ENCODE measurements around the gene ARHGAP9. TPM values are rescaled to one million over a fixed set of nuclear protein-coding genes. Genes with fewer than 3 reads are reported as not detected.

Gene ARHGAP9
- total RNA-seq, 2 donors from 2014 or later = 32.0 to 32.5 TPM

DNA sequence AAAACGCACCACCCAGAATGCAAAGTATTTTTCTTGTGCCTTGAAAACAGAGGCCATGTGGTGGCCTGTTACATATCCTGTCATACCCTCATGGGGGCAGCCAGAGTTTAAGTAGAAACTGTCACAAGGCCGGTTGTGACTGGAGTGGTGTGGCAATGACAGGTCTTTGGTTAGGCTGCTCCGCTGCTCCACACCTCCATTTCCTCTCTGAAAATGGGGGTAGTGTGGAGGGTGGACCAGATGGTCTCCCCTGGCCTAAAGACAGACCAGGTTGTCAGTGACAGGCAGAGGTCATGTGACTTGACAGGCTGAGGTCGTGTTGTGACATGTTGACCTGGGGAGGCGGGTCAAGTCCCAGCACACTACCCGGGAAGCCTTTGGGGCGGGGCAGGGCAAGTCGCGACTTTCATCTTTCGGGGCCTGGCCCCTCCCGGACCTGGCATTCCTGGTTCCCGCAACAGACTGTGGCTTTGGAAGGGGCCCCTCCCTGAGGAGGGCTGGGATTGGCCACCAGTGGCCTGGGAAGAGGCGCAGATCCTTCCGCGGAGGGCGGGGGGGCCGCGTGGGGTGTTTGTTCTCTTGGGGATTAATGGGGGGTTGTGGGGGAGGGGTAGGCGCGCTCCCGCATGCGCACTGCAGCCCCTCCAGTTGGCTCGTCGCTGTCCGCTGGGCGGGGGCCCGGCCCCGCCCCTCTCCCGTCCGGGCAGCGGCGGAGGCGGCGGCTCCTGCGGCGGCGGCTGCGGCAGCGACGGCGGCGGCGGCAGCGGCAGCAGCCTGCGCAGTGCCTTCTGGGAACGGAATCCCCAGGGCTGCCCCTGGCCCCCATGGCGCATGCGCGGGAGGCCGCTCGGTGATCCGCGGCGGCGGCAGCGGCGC lies 42.6 kb upstream of the ARHGAP9 start, which contains the start of gene MBD6:
MBD6 (plus strand) TSS at position 814 of the 876 bp plus-strand sequence. CDS start 1,480 bp downstream, outside the sequence.
- peaks cover 28% of the 10 kb centered on the region for H3K36me3 ChIP-seq
- peak within 1 kb of the TSS; percentile 96 to 99 for H3K27ac ChIP-seq
- H3K9me3 ChIP-seq = no peaks in the 10 kb centered on the region
- DNase-seq (ENCODE audit: low spot score) = peak; percentile 60
- H3K4me1 ChIP-seq (ENCODE audit: control insufficient read depth in 1 of 2, low read depth in 2 of 2) = peaks cover 43 to 63% of the 10 kb centered on the region in 2 donors
- TF ChIP-seq, protein P1, sequence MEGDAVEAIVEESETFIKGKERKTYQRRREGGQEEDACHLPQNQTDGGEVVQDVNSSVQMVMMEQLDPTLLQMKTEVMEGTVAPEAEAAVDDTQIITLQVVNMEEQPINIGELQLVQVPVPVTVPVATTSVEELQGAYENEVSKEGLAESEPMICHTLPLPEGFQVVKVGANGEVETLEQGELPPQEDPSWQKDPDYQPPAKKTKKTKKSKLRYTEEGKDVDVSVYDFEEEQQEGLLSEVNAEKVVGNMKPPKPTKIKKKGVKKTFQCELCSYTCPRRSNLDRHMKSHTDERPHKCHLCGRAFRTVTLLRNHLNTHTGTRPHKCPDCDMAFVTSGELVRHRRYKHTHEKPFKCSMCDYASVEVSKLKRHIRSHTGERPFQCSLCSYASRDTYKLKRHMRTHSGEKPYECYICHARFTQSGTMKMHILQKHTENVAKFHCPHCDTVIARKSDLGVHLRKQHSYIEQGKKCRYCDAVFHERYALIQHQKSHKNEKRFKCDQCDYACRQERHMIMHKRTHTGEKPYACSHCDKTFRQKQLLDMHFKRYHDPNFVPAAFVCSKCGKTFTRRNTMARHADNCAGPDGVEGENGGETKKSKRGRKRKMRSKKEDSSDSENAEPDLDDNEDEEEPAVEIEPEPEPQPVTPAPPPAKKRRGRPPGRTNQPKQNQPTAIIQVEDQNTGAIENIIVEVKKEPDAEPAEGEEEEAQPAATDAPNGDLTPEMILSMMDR (IDR thresholded peaks at IDR 0.05) = no peak
- ATAC-seq (ENCODE audit: insufficient number of reproducible peaks, low FRiP score, low read depth) = peak; percentile 42
- H3K4me3 ChIP-seq = peak within 1 kb of the TSS; percentile 90
- no peaks in the 10 kb centered on the region for H3K27me3 ChIP-seq (replicated peaks; ENCODE audit: insufficient read depth)

DNA sequence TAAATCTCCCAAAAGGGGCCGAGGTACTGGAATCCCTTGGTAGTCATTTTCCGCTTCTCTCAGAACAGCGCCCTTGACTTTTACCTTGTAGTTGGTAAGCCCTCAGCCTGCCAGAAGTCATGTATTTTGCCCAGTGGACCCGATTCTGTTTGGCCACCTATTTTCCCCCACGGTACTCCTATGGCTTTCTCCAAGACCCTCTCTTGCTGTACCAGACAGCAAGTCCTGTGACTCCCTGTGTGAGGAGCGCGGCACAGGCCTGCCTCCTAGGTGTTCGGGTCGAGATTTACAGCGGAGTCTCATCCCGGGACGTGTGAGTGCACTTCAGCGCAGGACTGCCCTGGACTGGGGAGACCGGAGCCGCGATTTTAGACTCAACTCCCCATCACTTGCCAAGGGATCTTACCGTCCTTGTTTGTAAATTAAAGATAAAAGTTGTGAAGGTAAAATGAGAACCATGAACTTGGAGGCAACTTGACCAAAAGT lies 41.9 kb upstream of the ARHGAP9 start:
- H3K27ac ChIP-seq = peak overlapping the region; percentile 96 to 99
- peaks cover 43 to 66% of the 10 kb centered on the region in 2 donors for H3K4me1 ChIP-seq (ENCODE audit: control insufficient read depth in 1 of 2, low read depth in 2 of 2)
- DNase-seq (ENCODE audit: low spot score) (no peak), ATAC-seq (ENCODE audit: insufficient number of reproducible peaks, low FRiP score, low read depth) (no peak)
- peaks cover 29% of the 10 kb centered on the region for H3K36me3 ChIP-seq
- H3K4me3 ChIP-seq = peak overlapping the region; percentile 90
- H3K27me3 ChIP-seq (replicated peaks; ENCODE audit: insufficient read depth) = no peaks in the 10 kb centered on the region
- TF ChIP-seq, protein P1 (IDR thresholded peaks at IDR 0.05) = no peak
- H3K9me3 ChIP-seq = no peaks in the 10 kb centered on the region

DNA sequence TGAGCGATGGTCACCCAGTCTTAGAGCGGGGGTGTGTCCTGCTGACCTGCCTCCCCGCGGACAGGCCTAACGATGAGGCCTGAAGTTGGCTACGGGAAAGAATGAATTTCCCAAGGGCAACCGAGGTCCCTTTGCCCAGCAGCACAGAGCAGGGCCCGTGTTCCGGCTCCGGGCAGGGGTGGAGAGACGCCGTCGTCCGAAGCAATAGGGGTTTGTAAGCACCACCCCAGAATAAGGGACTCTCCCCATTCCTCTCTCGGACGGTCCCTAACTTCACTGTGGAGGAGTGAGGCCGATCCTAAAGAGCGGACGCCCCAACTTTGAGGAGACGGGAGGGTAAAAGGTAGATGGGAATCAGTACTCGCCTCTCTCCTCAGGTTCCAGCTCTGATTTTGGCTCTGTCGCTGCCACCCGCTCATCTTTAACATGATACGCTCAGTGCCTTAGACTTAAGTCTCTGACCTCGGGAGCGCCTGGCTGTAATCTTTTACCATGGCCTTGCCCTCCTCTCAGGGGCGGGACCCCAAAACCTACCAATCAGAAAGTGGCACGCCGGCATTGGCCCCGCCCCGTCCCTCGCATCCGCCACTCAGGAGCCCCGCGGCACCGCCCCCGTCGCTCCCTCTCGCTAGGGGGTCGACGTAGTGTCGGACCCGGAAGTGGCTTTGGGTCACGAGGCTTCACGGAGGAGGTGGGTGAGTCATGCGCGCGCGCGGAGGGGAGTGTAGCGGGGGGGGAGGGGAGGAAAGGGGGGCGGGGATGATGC lies 40.6 kb upstream of the ARHGAP9 start, which contains the start of gene DDIT3:
DDIT3 (minus strand) TSS at position 462 of the 766 bp plus-strand sequence. CDS start 3,108 bp downstream, outside the sequence.
- Histone ChIP-seq H3K4me1 (ENCODE audit: control insufficient read depth in 1 of 2, low read depth in 2 of 2) (peaks cover 43 to 59% of the 10 kb centered on the region in 2 donors), H3K27ac (peak within 1 kb of the TSS; percentile 96 to 99), H3K36me3 (peaks cover 29% of the 10 kb centered on the region), H3K9me3 (no peaks in the 10 kb centered on the region), H3K27me3 (replicated peaks; ENCODE audit: insufficient read depth) (no peaks in the 10 kb centered on the region), H3K4me3 (peak within 1 kb of the TSS; percentile 83)
- ATAC-seq (ENCODE audit: insufficient number of reproducible peaks, low FRiP score, low read depth) (peak; percentile 71), DNase-seq (ENCODE audit: low spot score) (peak; percentile 98)
- TF ChIP-seq, protein P1 (IDR thresholded peaks at IDR 0.05) = no peak

DNA sequence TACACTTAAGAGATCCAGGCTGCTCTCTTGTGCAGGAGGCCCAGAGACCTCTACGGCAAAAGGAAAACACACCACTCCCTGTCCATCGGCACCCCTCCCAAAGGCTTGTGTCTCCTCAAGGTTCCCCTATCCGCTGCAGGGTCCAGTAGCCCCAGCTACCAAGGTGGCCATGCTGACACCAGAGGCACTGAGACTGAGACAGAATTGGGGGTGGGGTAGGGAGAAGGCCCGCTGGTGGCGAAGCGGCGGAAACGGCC lies 40.1 kb upstream of the ARHGAP9 start:
- Histone ChIP-seq H3K36me3 (peaks cover 30% of the 10 kb centered on the region), H3K4me3 (peak overlapping the region; percentile 83), H3K9me3 (no peaks in the 10 kb centered on the region), H3K4me1 (ENCODE audit: control insufficient read depth in 1 of 2, low read depth in 2 of 2) (peaks cover 42 to 53% of the 10 kb centered on the region in 2 donors), H3K27me3 (replicated peaks; ENCODE audit: insufficient read depth) (no peaks in the 10 kb centered on the region), H3K27ac (peak overlapping the region; percentile 94 to 96)
- DNase-seq (ENCODE audit: low spot score) = no peak
- TF ChIP-seq, protein P1 (IDR thresholded peaks at IDR 0.05) = no peak
- ATAC-seq (ENCODE audit: insufficient number of reproducible peaks, low FRiP score, low read depth) = no peak
